GM19397 (cell line): ENCODE data around the gene PTPRJ.

ENCODE experiments used
- ATAC-seq: cut with Tn5 transposase; IDR thresholded peaks from one replicate; pipeline ENCODE4 v1.9.1; 2021; ENCODE audit warnings: mild to moderate bottlenecking, moderate library complexity; ENCODE audit not compliant: unreplicated experiment

The PTPRJ gene

GRCh38 chr11:48087974-48088681 lies 107.8 kb downstream of the PTPRJ start:
- ATAC-seq, result no peak

GRCh38 chr11:48088682-48089050 lies 108.3 kb downstream of the PTPRJ start:
- no peak for ATAC-seq

DNA sequence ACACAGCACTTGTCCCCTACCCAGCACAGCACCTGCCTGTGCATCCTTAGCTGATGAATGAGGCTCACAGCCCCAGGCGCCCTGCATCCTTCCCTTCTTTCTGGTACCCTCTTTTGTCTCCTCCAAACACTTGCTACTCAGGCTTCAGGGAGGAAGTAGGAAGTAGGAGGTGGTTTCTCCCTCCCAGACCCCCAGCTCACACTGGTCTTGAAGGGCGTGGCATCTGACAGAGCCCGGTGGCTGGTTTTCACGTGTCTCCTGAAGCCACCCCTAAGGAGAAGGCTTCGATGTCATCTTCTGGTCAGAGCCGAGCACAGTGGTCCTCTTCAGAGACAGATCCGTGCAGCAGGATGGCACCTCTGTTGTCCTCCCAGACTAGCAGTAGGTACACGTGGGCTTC lies 109.8 kb downstream of the PTPRJ start:
- no peak for ATAC-seq

DNA sequence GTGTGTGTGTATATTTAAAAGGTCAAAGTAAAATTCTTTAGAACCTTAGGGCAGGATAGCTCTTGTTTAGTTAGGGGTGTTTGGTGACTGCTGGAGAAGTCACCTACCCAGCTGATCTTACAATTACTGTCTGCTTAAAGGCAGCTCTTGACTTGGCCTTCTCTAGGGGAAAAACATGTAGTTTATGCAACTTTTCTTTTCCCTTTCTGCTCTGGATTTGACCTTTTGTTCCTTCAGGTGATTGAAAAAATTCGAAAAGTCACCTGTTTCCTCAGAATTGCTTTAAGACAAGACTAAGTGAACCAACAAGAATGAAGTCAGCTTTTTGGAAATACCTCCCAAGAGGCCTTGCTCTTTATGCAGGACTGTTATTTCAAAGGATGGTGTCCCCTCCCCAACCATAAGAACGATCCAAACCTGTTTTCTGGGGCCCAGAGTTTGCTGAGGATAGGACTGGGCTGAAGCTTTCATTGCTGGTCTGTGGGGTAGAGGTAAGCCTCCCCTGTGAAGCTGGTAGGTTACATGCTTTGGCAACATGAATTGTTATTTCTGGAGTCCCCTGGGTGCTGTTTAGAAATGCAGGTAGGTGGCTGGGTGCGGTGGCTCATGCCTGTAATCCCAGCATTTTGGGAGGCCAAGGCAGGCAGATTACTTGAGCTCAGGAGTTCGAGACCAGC lies 111.2 kb downstream of the PTPRJ start:
- no peak for ATAC-seq

- no peak for ATAC-seq
Observed at GRCh38 chr11:48093323-48093722, 113.0 kb downstream of the PTPRJ start.

DNA sequence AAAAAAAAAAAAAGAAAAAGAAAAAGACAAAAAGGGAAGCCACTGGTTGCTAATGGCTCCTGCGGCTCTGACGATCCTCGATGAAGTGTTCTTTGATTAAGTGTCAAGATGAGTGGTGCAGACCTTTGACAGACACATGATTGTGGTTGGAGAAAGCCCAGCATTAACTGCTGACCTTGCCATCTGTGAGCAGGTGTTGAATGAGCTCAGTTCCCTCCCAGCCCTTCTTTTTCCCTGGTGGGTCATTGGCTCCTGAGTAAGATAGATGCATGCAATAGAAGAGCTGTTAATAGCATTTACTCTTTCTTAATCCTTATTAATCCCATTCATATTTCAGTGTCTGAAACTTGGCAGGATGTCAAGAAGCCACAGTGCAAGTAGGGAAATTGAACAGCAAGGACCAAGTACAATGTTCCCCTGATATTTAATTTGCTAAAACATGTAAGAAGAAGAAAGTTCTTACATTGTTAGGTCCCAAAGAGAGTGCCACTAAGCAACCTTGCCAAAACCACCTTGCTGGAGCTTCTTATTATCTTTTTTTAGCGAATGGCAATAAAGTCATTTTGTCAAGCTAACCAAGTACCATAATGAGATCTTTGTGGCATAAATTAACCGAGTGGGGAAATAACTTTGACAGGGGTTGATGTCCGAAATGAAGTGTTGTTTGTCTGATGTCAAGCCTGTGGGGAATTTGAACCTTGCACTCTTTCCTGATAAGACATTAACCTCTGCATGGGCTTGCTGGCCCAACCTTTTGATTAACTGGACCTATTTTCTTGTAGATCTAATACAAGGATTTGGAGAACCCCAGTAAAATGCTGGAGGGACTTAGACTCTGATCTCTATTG lies 113.7 kb downstream of the PTPRJ start:
- no peak for ATAC-seq

DNA sequence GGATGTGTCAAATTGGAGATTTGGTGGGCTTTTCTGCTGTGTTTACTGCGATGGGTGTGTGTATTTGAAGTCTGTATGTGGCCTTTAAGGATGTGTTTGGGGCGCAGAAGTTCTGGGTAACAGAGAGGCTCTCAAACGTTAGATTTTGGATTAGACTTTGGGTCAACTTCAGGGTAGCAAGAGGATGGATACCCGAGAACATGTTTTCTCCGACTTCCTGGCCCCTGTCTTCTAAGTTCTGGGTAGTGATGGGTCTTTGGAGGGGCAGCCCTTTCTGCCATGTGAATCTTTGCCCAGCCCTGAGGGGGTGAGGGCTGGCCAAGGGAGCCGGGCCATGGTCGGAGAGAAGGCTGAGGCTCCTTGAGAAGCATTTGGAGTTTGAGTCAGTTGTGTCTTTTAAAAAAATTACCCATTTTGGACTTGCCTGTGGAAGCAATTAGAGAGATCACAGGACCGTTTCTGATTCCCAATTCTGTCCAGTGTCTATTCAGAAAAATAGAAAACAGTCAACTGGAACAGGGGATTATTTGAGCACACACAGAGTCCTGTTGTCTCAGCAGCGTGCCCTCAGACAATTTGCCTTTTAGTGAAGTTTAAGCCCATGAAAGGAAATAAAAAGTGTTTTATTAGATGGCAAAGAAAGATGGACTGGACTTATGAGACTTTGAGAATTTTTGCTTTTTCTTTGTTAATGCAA lies 114.4 kb downstream of the PTPRJ start:
- no peak for ATAC-seq

GRCh38 chr11:48095779-48096470 lies 115.6 kb downstream of the PTPRJ start:
- ATAC-seq, result no peak

DNA sequence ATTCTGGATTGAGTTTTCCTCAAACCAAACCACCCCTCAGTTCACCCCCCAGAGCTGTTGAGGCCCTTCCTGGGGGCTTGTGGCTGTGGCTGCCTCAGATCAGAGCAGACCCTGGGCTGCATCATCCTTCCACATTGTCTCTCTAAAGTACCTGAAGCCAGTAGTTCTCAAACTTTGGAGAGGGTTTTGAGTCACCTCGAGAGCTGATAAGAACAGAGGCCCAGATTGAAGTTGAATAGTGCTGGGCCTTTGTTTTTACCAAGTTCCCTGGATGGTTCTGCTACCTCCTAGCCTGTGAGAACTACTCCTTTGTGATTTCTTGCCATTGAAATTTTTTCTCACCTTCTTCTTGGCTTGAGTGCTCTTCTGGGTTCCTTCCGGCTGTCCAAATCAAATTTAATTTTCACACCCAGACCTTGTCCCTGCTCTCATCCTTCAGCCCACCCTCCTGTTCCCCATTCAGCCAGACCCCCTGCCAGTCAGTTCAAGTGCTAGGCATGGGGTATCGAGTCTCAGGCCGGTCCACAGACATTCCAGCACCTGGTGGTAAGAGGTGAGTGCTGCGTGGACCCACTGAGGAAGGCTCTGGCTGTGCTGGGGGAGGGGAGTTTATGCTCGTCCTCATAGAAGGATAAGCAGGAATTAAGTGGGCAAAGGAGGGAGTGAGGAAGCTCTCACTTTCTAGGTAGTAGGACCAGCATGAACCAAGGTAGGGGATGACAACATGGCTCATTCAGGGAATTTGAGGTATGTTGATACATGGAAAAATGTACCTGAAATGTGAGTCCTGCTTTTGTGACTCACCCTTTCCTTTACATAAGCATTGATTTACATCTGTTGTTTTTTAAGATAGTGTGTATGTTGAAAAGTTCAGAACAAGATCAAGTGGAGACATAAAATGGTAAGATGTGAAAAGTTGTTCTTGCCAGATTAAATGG lies 116.5 kb downstream of the PTPRJ start:
- no peak for ATAC-seq

DNA sequence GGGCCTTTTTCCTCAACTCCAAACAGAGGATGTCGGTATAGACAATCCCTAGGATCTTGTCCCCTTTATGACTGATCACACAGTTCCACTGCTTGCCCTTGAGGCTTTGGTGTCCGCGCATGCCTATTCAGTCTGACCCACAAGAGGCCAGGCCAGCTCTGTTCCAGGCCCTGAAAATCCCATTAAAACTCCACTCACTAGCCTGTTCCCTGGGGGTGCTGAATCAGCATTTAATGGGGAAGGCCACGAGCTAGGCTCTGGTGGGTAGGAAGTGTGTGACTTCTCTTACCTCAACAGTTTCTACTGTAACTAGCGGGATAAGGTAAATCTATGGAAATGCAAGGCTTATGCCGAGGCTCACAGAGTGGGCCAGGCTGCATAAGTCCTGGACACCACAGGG lies 117.7 kb downstream of the PTPRJ start:
- ATAC-seq, result no peak

DNA sequence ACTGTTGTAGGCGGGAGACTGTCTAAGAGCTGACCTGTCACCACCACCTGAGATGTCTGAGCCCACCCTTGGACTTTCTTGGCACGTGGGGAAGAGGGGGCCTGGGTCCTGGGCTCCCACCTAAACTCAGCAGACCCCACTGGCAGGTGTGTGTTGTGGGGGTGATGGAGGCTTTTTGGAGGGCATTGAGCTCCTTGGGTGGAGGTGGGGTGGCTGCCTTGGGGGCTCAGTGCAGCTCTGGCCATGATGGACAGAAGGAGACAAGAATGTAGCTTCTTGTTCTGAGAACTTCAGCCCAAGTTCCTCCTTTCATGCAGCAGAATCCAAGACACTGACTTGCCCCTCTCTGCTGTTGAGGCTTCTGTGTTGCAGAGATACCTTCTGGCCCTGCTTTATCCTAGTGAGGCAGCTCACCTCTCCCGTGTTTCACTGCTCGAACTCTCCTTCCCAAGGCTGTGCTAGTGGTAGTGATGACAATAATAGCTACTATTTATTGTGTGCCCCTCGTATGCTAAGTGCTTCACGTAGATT lies 119.6 kb downstream of the PTPRJ start:
- ATAC-seq, result no peak

DNA sequence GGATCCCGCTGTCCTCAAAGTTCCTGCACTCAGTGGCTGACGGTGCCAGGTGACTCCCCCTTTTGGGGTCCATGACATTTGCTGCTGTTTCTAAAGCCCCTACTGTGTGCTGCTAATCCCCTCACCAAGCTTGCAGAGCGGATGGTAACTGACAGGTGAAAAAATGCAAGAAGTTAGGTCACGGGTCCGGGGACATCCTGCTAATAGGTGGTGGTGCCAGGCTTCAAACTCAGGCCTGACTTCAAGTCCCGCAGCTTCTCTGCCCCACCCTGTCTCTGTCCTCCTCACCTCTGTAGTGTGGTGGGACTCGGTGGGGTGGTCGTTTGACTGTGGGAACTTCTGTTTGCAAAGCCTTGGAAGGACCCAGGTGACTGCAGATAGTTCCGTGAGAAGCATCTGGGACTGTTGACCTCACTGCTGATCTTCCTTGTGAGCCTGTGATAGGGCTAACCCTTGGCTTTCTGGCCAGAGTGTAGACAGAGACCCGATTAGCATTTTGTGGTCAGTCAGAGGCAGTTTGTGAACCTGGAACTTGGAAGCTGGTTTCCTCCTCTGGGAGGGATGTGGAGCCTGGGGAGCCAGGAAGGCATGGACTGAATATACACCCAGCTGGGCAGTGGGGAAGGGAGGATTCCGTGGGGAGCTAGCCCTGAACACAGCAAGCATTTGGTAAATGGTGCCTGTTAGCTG lies 120.8 kb downstream of the PTPRJ start:
- no peak for ATAC-seq

DNA sequence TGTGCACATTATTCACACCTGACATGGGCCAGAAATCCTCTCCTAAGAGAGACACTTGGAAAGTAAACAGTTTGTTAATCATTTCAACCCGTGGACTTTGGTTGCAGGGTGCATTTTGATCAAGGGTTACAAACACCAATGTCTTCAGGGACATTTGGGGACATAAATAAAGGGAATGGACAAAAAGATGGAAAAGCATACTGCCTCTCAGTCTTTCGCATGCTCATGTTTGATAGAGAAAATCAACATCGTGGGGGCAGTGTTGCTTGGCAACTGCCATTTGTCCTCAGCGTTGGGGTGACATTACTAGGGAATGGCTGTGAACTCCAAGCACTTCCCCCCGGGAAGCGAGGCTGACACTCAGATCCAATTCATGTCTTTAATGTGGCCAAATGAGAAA lies 121.6 kb downstream of the PTPRJ start:
- no peak for ATAC-seq

- ATAC-seq, result no peak
Observed at GRCh38 chr11:48103621-48104567, 123.5 kb downstream of the PTPRJ start.

- no peak for ATAC-seq
Observed at GRCh38 chr11:48104568-48104924, 124.2 kb downstream of the PTPRJ start.

DNA sequence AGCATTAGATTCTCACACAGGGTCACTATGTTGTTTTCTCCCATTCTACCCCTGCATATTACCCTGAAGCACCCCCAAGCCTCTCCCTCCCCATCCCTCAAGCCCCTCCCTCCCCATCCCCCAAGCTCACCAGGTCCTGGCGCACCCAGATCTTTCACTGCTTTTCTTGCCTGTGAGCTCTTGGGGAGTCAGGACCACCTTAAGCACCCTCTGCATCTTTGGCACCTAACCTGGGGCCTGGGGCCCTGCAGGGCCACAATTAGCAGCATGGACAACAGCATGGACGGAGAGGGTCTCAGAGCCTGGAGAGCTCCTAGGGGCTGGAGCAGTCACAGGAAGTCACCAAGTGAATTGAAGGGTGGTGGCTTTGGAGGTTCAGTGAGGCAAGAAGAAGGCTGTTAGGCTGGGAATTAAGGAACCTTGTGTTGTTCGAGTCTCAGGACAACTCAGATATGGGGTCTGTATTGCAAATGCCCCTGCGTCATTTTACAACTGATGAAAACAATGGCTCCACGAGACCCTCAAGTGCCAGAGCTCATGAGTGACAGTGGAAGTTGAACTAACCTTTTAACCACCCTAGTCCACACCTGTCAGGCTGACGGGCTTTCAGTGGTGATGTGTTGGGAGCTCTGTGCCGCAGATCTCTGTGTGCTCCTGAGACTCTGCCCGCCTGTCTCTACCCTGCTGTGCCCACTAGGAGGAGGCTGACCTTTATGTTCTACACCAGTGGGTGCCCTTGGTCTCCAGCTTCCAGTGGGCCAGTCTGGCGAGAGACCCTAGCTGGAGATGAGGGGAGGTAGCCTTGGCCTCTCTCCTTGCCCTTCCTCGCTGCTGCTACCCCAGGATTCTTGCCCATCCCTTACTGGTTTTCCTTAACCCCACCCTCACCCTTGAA lies 125.0 kb downstream of the PTPRJ start:
- no peak for ATAC-seq

GRCh38 chr11:48106166-48106565 lies 125.8 kb downstream of the PTPRJ start:
- no peak for ATAC-seq
